ENCODE measurements around the gene KLHL26.

- TF ChIP-seq ZNF17 (CRISPR knock-in tag; IDR thresholded peaks at IDR 0.05): no peak
- TF ChIP-seq TCF7 (IDR thresholded peaks at IDR 0.05; ENCODE audit: low read depth): no peak
- no peak for TF ChIP-seq HDAC2 (CRISPR knock-in tag; IDR thresholded peaks at IDR 0.05)
- TF ChIP-seq CTCF (CRISPR knock-in tag; IDR thresholded peaks at IDR 0.05): no peak
- TF ChIP-seq ZNF274 (CRISPR knock-in tag; IDR thresholded peaks at IDR 0.05): no peak
- no peak for TF ChIP-seq ZZZ3 (CRISPR knock-in tag; IDR thresholded peaks at IDR 0.05; ENCODE audit: borderline replicate concordance)
These were observed 32.0 kb upstream of the KLHL26 start for GRCh38 chr19:18604820-18605159.
